Measurements from ENCODE around the gene KIF6.

KIF6 gene

GRCh38 chr6:39657355-39658135 is 67.7 kb downstream of the KIF6 start:
- TF ChIP-seq GATA2 (IDR thresholded peaks at IDR 0.05; ENCODE audit: low read depth, low read length) (no peak), GATA3 (IDR thresholded peaks at IDR 0.05; ENCODE audit: low read depth, low read length) (no peak)

DNA sequence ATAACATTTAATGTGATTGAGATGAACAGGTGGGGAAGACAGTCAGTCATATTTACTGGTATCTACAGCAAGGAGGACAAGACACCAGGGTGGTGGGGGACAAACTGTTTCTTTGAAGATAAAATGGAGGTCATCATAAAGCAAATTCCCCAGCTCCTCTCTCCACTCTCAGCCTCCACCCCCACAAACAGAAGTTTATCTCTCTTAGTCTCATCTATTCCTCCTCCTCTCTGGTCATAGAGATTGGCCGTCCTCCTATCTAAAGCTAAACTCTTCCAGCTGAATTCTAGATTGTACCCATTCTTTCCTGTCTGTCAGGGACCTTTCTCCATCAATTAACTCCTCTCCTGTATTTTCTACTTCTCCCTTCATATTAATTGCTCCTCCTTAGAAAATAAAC is 71.1 kb downstream of the KIF6 start:
- TF ChIP-seq GATA3 (IDR thresholded peaks at IDR 0.05; ENCODE audit: low read depth, low read length) (no peak), GATA2 (IDR thresholded peaks at IDR 0.05; ENCODE audit: low read depth, low read length) (no peak)

GRCh38 chr6:39653612-39654011 is 71.6 kb downstream of the KIF6 start:
- TF ChIP-seq GATA3 (IDR thresholded peaks at IDR 0.05; ENCODE audit: low read depth, low read length) (no peak), GATA2 (IDR thresholded peaks at IDR 0.05; ENCODE audit: low read depth, low read length) (no peak)

GRCh38 chr6:39649996-39650395 is 75.2 kb downstream of the KIF6 start:
- TF ChIP-seq GATA2 (IDR thresholded peaks at IDR 0.05; ENCODE audit: low read depth, low read length) (no peak), GATA3 (IDR thresholded peaks at IDR 0.05; ENCODE audit: low read depth, low read length) (no peak)

DNA sequence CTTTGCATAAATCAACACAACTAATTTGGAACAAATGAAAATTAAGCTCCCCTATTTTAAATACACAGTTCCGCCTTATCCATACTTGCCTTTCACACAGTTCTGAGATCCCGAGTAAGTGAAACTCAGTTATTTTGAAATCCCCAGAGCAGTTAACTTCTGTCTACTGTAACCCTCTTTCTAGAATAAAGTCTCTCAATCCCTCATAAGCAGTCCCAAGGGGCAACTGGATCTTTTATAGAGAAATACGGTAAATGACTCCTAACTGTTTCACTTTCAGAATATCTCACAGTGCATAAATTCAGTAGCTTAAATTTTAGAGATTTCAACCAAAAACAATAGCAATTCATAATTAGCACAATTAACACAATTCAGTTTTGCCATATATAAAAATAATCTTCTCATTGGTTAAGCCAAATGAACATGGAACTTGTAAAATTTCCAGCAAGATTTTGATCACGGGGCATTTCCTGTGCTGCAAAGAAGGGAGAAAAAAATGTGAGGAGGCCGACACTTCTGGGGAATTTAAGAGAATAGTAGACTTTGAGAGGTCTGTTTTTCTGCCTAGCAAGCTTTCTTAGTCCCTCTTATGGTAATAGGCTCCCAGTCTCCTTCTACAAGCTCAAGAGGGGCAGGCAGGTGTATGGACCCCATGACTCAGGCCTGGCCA is 78.3 kb downstream of the KIF6 start:
- TF ChIP-seq GATA3 (IDR thresholded peaks at IDR 0.05; ENCODE audit: low read depth, low read length), result no peak
- no peak for TF ChIP-seq GATA2 (IDR thresholded peaks at IDR 0.05; ENCODE audit: low read depth, low read length)

- no peak for TF ChIP-seq GATA3 (IDR thresholded peaks at IDR 0.05; ENCODE audit: low read depth, low read length)
- TF ChIP-seq GATA2 (IDR thresholded peaks at IDR 0.05; ENCODE audit: low read depth, low read length), result no peak
Observed at GRCh38 chr6:39642270-39642669, 82.9 kb downstream of the KIF6 start.

DNA sequence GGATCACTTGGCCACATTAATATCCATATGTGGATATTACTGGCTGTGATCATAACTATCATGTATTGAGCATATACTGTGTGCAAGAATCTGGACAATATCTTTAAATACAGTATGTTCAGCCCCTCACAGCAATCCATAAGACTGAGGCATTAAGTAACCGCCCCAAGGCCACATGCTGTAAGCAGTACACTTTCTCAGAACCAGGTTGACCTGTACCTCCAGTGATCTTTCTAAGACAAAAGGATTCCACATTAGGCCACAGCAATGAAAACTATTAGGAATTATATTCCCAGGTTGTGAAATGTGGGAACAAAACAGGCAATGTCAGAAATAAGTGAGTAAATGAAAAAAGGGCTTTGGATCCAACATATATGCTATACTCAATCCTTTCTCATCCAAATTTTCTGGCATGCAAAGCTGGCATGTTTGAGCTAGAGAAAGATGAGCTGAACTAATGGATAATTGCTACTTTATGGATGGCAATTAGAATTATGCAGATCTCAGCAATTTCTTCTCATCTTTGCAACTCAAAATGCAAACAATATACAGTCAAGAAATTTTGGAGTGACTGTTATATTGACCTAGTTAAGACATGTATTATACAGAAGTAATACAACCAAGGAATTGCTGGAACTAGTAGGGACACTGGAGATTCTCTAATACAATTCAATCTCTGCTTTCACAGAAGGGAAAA is 86.9 kb downstream of the KIF6 start:
- no peak for TF ChIP-seq GATA2 (IDR thresholded peaks at IDR 0.05; ENCODE audit: low read depth, low read length)
- TF ChIP-seq GATA3 (IDR thresholded peaks at IDR 0.05; ENCODE audit: low read depth, low read length), result no peak

GRCh38 chr6:39634646-39635341 is 90.4 kb downstream of the KIF6 start:
- no peak for TF ChIP-seq GATA2 (IDR thresholded peaks at IDR 0.05; ENCODE audit: low read depth, low read length)
- no peak for TF ChIP-seq GATA3 (IDR thresholded peaks at IDR 0.05; ENCODE audit: low read depth, low read length)

DNA sequence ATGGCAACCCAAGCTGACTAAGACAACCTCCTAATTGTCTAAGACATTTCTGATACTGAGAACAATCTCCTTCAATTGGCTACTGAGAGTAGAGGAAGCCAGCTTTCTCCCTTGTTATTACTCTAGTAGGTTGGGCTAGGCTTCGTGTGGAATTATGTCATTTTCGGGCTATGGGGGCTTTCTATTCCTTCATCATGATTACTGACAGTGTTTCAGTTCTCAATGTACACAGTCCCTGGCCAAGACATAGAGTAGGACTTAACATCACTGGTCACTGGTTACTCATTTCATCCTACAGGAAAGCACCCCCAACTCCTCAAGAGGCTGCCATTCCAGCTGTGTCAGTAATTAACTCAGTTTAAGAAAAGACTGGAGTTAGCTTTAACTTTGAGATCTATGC is 100.0 kb downstream of the KIF6 start:
- no peak for TF ChIP-seq GATA2 (IDR thresholded peaks at IDR 0.05; ENCODE audit: low read depth, low read length)
- no peak for TF ChIP-seq GATA3 (IDR thresholded peaks at IDR 0.05; ENCODE audit: low read depth, low read length)

DNA sequence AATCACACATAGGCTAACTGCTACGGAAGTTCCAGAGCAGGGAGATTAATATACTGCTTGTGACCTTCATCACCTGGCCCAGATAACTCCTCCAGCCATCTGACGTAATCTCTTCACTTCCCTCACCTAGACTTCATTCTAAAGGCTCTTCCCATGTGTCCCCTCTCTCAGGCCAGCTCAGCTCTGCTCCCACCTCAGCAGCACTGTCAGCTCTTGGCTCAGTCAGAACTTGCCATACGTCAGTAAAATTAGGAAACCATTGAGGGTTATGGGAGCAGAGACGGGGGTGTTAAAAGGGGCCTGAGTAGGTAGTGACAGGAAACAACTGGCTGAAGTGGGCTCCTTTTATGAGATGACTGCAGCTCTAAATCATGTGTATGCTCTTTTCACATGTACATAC is 101.5 kb downstream of the KIF6 start:
- no peak for TF ChIP-seq GATA3 (IDR thresholded peaks at IDR 0.05; ENCODE audit: low read depth, low read length)
- no peak for TF ChIP-seq GATA2 (IDR thresholded peaks at IDR 0.05; ENCODE audit: low read depth, low read length)

GRCh38 chr6:39617520-39617919 is 107.7 kb downstream of the KIF6 start:
- TF ChIP-seq GATA3 (IDR thresholded peaks at IDR 0.05; ENCODE audit: low read depth, low read length), result no peak

- TF ChIP-seq GATA2 (IDR thresholded peaks at IDR 0.05; ENCODE audit: low read depth, low read length) (no peak), GATA3 (IDR thresholded peaks at IDR 0.05; ENCODE audit: low read depth, low read length) (no peak)
Observed at GRCh38 chr6:39617026-39617425, 108.2 kb downstream of the KIF6 start.

- TF ChIP-seq GATA3 (IDR thresholded peaks at IDR 0.05; ENCODE audit: low read depth, low read length) (no peak), GATA2 (IDR thresholded peaks at IDR 0.05; ENCODE audit: low read depth, low read length) (no peak)
Observed at GRCh38 chr6:39615622-39616021, 109.6 kb downstream of the KIF6 start.

GRCh38 chr6:39614393-39614950 is 110.7 kb downstream of the KIF6 start:
- TF ChIP-seq GATA2 (IDR thresholded peaks at IDR 0.05; ENCODE audit: low read depth, low read length) (no peak), GATA3 (IDR thresholded peaks at IDR 0.05; ENCODE audit: low read depth, low read length) (no peak)

Data from SH-SY5Y (cell line).